ENCODE data around the gene MAG.

The MAG gene

GRCh38 chr19:35265126-35265899 lies 26.6 kb upstream of the MAG start:
- no peak for DNase-seq

- DNase-seq = no peak
Observed at GRCh38 chr19:35265900-35266519, 26.0 kb upstream of the MAG start.

GRCh38 chr19:35266520-35267352 lies 25.2 kb upstream of the MAG start:
- DNase-seq = no peak

GRCh38 chr19:35267353-35267817 lies 24.6 kb upstream of the MAG start:
- peak; percentile 62 for DNase-seq

- peak; percentile 62 for DNase-seq
Observed at GRCh38 chr19:35267818-35268535, 24.0 kb upstream of the MAG start.

- peak; percentile 10 for DNase-seq
Observed at GRCh38 chr19:35268536-35269437, 23.2 kb upstream of the MAG start, which contains the start of gene USF2. Gene USF2, plus strand, starts transcription at chr19:35268962. Its CDS starts 140 bp downstream, at chr19:35269102.

- DNase-seq = peak; percentile 74
Observed at GRCh38 chr19:35269438-35270117, 22.4 kb upstream of the MAG start.

GRCh38 chr19:35270381-35270811 lies 21.6 kb upstream of the MAG start:
- DNase-seq = no peak

- DNase-seq = no peak
Observed at GRCh38 chr19:35271546-35271945, 20.4 kb upstream of the MAG start.

- no peak for DNase-seq
Observed at GRCh38 chr19:35272122-35272719, 19.7 kb upstream of the MAG start.

GRCh38 chr19:35272954-35273649 lies 18.9 kb upstream of the MAG start:
- DNase-seq = no peak

- no peak for DNase-seq
Observed at GRCh38 chr19:35273686-35274259, 18.2 kb upstream of the MAG start.

- DNase-seq = no peak
Observed at GRCh38 chr19:35274323-35274722, 17.6 kb upstream of the MAG start.

GRCh38 chr19:35276706-35277281 lies 15.2 kb upstream of the MAG start:
- DNase-seq = no peak

- no peak for DNase-seq
Observed at GRCh38 chr19:35278578-35279284, 13.2 kb upstream of the MAG start.

GRCh38 chr19:35279374-35279773 lies 12.6 kb upstream of the MAG start:
- no peak for DNase-seq

- peak; percentile 75 for DNase-seq
Observed at GRCh38 chr19:35279985-35280821, 11.8 kb upstream of the MAG start.

- no peak for DNase-seq
Observed at GRCh38 chr19:35281303-35281702, 10.7 kb upstream of the MAG start.
